HL-60/S4 treated with retinoic acid at 250 ng/mL for 4 days and 3 days (cell line): ENCODE measurements around the gene PARVA.

ENCODE experiments used
- in situ Hi-C: fragments of 300-500 bp; cut with MboI; formaldehyde crosslinking; loops from 2 replicates; pipeline ENCODE4 v1.7.0; 2022; ENCODE audit warnings: low sequenced_read_pairs

The PARVA gene

DNA sequence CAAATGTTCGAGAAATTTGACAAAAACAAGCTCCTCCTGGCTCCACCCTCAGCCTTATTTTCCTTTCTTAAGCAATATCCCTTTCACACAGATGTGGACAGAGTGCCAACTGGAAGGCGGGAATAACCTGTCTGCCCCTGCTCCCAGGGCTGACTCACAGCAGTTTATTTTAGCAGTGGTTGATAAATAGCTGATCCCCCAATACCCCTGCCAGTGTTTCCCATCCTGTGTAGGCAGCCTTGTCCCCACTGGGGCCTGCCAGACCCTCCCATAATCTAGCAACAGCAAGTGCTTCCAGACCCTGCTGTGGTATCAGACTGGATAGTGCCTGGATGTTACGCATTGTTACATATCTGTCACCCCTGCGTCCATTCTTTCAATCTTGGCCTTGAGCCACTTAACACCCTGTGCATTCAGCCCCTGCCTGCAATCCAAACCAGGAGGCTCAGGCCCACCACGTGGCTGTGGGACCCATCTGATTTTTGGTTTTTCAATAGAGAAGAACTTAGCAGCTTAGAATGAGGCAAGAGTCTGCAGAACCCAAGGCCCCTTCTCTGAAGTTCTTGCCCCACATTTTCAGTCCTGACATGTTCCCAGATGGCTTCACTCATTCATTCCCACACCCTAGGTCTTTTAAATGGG is 53.7 kb downstream of the PARVA start:
- in situ Hi-C loops, result no loop called here

GRCh38 chr11:12432507-12432906 is 55.1 kb downstream of the PARVA start:
- in situ Hi-C loops, result no loop called here

GRCh38 chr11:12433121-12433520 is 55.8 kb downstream of the PARVA start:
- in situ Hi-C loops, result no loop called here

- in situ Hi-C loops, result no loop called here
Measured at GRCh38 chr11:12433571-12434324, 56.4 kb downstream of the PARVA start.

GRCh38 chr11:12434325-12434654 is 56.9 kb downstream of the PARVA start:
- in situ Hi-C loops, result no loop called here

DNA sequence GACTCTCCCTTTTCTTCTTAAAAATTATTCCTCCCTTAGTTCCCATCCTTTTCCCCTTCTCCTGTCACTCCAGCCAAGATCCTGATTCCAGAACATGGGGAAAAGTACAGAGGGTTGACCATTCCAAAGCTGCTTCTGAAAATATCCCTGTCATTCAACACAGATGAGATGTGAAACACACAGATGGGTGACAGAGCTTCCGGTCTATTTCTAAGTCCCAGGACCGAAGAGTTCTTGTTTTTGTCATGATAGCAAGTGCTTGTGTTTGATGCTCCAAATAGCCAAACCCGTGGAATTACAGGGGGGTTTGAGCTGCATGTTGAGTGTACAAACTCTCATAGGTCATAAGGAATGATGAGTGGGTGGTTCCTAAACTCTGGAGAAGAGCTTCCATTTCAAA is 57.9 kb downstream of the PARVA start:
- in situ Hi-C loops, result no loop called here

GRCh38 chr11:12436266-12436665 is 58.9 kb downstream of the PARVA start:
- in situ Hi-C loops, result no loop called here

DNA sequence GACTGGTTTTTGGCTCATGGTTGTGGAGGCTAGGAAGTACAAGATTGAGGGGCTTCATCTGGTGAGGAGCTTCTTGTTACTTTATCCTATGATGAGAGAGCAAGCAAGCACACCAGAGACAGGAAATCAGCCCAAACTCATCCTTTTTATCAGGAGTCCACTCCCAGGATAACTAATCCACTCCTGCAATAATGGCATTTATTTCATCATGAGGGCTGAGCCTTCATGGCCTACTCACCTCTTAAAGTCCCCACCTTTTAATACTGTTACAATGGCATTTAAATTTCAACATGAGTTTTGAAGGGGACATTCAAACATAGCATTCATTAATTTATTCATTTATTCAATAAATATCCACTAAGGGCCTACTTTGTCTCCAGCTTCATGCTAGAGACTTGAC is 60.9 kb downstream of the PARVA start:
- in situ Hi-C loops, result no loop called here

DNA sequence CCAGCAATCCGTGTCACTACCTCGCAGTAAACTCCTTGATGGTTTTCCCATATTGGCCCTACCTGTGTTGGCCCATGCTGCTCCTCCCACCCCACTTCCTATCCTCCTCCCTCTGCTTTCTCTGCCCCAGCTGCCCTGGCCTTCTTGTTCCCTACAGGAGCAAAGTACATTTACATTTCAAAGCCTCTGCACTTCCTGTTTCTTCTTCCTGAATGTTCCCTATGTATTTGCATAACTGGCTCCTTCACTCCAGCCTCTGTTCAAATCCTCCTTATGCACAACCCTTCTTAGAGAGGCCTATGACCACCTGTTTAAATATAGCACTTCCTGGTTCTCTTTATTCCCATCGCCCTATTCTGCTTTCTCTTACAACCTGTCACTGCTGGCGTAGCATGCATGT is 62.2 kb downstream of the PARVA start:
- in situ Hi-C loops, result no loop called here

- in situ Hi-C loops, result no loop called here
Measured at GRCh38 chr11:12440565-12440964, 63.2 kb downstream of the PARVA start.

- in situ Hi-C loops, result no loop called here
Measured at GRCh38 chr11:12441231-12441861, 64.0 kb downstream of the PARVA start.

DNA sequence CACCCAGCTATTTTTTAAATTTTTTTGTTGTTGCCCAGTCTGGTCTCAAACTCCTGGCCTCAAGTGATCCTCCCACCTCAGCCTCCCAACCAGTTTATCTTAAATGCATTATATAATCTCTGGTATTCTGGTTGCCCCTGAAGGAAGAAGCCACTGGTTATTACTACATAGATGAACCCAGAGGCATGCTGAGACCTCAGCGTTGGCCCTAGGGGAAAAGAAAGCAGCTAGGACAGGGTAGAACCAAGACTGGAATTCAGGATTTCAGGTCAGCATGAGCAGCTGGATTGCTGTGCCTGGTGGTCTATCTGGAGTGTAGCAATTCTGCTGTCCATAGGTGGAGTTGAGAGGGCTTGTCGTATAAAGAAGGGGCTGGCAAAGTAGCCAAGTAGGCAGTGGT is 67.2 kb downstream of the PARVA start:
- in situ Hi-C loops, result no loop called here

DNA sequence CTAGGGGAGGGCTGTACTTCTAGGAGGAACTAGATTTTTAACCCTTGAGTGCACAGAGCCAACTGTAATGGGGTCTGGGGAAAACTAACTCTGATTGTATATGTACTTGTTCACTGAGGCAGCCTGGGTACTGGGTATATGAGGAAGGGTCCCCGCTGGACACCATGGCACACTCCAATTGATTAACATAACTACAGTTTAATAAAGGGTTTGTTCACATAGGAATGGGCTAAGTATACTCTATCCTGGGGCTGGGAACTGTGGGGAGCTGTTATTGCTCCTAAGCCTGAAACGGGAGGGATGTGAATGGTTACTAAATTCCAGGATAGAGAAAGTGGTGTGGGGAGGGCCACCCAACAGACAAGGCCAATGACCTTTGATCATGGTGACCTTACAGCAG is 67.6 kb downstream of the PARVA start:
- in situ Hi-C loops, result no loop called here

- in situ Hi-C loops, result no loop called here
Measured at GRCh38 chr11:12446863-12447262, 69.5 kb downstream of the PARVA start.

- in situ Hi-C loops, result no loop called here
Measured at GRCh38 chr11:12448131-12448939, 71.0 kb downstream of the PARVA start.

- in situ Hi-C loops, result no loop called here
Measured at GRCh38 chr11:12449961-12450715, 72.8 kb downstream of the PARVA start.

- in situ Hi-C loops, result no loop called here
Measured at GRCh38 chr11:12451179-12451814, 73.9 kb downstream of the PARVA start.

GRCh38 chr11:12453243-12453642 is 75.9 kb downstream of the PARVA start:
- in situ Hi-C loops, result no loop called here

GRCh38 chr11:12454782-12455181 is 77.4 kb downstream of the PARVA start:
- in situ Hi-C loops, result no loop called here

- in situ Hi-C loops, result no loop called here
Measured at GRCh38 chr11:12455938-12456337, 78.6 kb downstream of the PARVA start.
